HepG2 (cell line): ENCODE measurements around the gene AHNAK. TPM values are rescaled to one million over a fixed set of nuclear protein-coding genes. Genes with fewer than 3 reads are reported as not detected.

Experiments
- CBFB ChIP-seq: sonication (generic); formaldehyde crosslinking; IDR thresholded peaks from 2 replicates; pipeline ENCODE4 v1.4.0; 2020; ENCODE audit warnings: missing genetic modification reagents
- CENPX ChIP-seq: sonication (generic); formaldehyde crosslinking; IDR thresholded peaks from 2 replicates; pipeline ENCODE4 v1.9.0; 2021; ENCODE audit warnings: mild to moderate bottlenecking, missing genetic modification reagents, moderate library complexity
- DDIT3 ChIP-seq: sonication (generic); formaldehyde crosslinking; IDR thresholded peaks from 2 replicates; pipeline ENCODE4 v1.4.0; 2020; ENCODE audit warnings: mild to moderate bottlenecking, missing genetic modification reagents
- GPN1 ChIP-seq: sonication (generic); formaldehyde crosslinking; IDR thresholded peaks from 2 replicates; pipeline ENCODE4 v1.5.1; 2020; ENCODE audit warnings: missing genetic modification reagents, borderline replicate concordance
- IKZF5 ChIP-seq: IDR thresholded peaks from 2 replicates; pipeline ENCODE4 v1.6.1; 2018; ENCODE audit warnings: missing genetic modification reagents, mild to moderate bottlenecking, missing compliant biosample characterization
- MAFG ChIP-seq: sonication (generic); formaldehyde crosslinking; IDR thresholded peaks from 2 replicates; pipeline ENCODE4 v1.5.1; 2020; ENCODE audit warnings: mild to moderate bottlenecking, missing genetic modification reagents
- MIER3 ChIP-seq: IDR thresholded peaks from 2 replicates; pipeline ENCODE4 v1.6.1; 2016; ENCODE audit warnings: missing compliant biosample characterization, borderline replicate concordance
- MXI1 ChIP-seq: IDR thresholded peaks from 3 replicates; pipeline ENCODE4 v1.6.1; 2012; ENCODE audit warnings: low read depth, low read length, inconsistent platforms, borderline replicate concordance
- NFE2 ChIP-seq: sonication (generic); formaldehyde crosslinking; IDR thresholded peaks from 2 replicates; pipeline ENCODE4 v1.4.0; 2020; ENCODE audit warnings: missing genetic modification reagents
- POGK ChIP-seq: sonication (generic); formaldehyde crosslinking; conservative IDR thresholded peaks from 2 replicates; pipeline ENCODE4 v1.8.0; 2022; ENCODE audit warnings: mild to moderate bottlenecking, moderate library complexity, missing genetic modification reagents
- RFXAP ChIP-seq: sonication (generic); formaldehyde crosslinking; IDR thresholded peaks from 2 replicates; pipeline ENCODE4 v1.4.0; 2020; ENCODE audit warnings: missing genetic modification reagents, borderline replicate concordance
- SIN3A ChIP-seq: IDR thresholded peaks from 2 replicates; pipeline ENCODE4 v1.6.1; 2011; ENCODE audit warnings: low read depth, mild to moderate bottlenecking, control low read depth, low read length, borderline replicate concordance
- SMAD9 ChIP-seq: sonication (generic); formaldehyde crosslinking; IDR thresholded peaks from 2 replicates; pipeline ENCODE4 v1.5.1; 2020; ENCODE audit warnings: mild to moderate bottlenecking, missing genetic modification reagents
- SMARCE1 ChIP-seq: fragments of 450-650 bp; IDR thresholded peaks from 2 replicates; pipeline ENCODE4 v1.6.1; 2017; ENCODE audit warnings: borderline replicate concordance
- TAF15 ChIP-seq: fragments of 200-400 bp; formaldehyde crosslinking; IDR thresholded peaks from one replicate; pipeline ENCODE4 v1.6.1; 2018; ENCODE audit warnings: mild to moderate bottlenecking, low read depth, low read length; ENCODE audit not compliant: poor library complexity, severe bottlenecking
- ZBTB42 ChIP-seq: sonication (generic); formaldehyde crosslinking; IDR thresholded peaks from 2 replicates; pipeline ENCODE4 v1.5.0; 2020; ENCODE audit warnings: mild to moderate bottlenecking, missing genetic modification reagents
- ZFAT ChIP-seq: sonication (generic); formaldehyde crosslinking; conservative IDR thresholded peaks from 2 replicates; pipeline ENCODE4 v1.8.1; 2023; ENCODE audit warnings: missing genetic modification reagents, inconsistent platforms
- ZNF331 ChIP-seq: sonication (generic); formaldehyde crosslinking; IDR thresholded peaks from 2 replicates; pipeline ENCODE4 v1.4.0; 2020; ENCODE audit warnings: missing genetic modification reagents
- ZNF337 ChIP-seq: sonication (generic); formaldehyde crosslinking; IDR thresholded peaks from 2 replicates; pipeline ENCODE4 v1.5.1; 2020; ENCODE audit warnings: missing genetic modification reagents, low read depth, mild to moderate bottlenecking, borderline replicate concordance
- ZNF512 ChIP-seq: sonication (generic); formaldehyde crosslinking; IDR thresholded peaks from 2 replicates; pipeline ENCODE4 v1.4.0; 2020; ENCODE audit warnings: mild to moderate bottlenecking, missing genetic modification reagents
- ZNF558 ChIP-seq: sonication (generic); formaldehyde crosslinking; IDR thresholded peaks from 2 replicates; pipeline ENCODE4 v1.9.0; 2022; ENCODE audit warnings: mild to moderate bottlenecking, missing genetic modification reagents, borderline replicate concordance
- ZNF678 ChIP-seq: sonication (generic); formaldehyde crosslinking; IDR thresholded peaks from 2 replicates; pipeline ENCODE4 v1.4.0; 2020; ENCODE audit warnings: mild to moderate bottlenecking, missing genetic modification reagents
- ZNF704 ChIP-seq: sonication (generic); formaldehyde crosslinking; IDR thresholded peaks from 2 replicates; pipeline ENCODE4 v1.8.1; 2023; ENCODE audit warnings: mild to moderate bottlenecking, inconsistent platforms, moderate library complexity, missing genetic modification reagents, borderline replicate concordance
- ZZZ3 ChIP-seq: sonication (generic); formaldehyde crosslinking; IDR thresholded peaks from 2 replicates; pipeline ENCODE4 v1.4.0; 2020; ENCODE audit warnings: missing genetic modification reagents, mild to moderate bottlenecking, borderline replicate concordance
- polyA plus RNA-seq, 8 experiments: library from polyadenylated mRNA; depleted of rRNA in 3 of 8; stranded (reverse) in 7 of 8; unstranded in 1 of 8; fragments of >200 nt; fragmentation: Illumina TruSeq in 4 of 8; extraction: Trizol in 4 of 8; gene quantifications; 2 replicates each; pipeline versions ENCODE4 v1.2.1 to v1.2.3, GENCODE V29; 2011 to 2016; ENCODE audit warnings: low read depth in 4 of 8, missing spikeins in 1 of 8, mixed read lengths in 1 of 8; ENCODE audit not compliant: insufficient read depth in 1 of 8
- total RNA-seq, 5 experiments: library from RNA; depleted of rRNA; stranded (reverse); fragments of >200 nt; fragmentation: Illumina TruSeq; extraction: Trizol; gene quantifications; 2 replicates each; pipeline ENCODE4 v1.2.3, GENCODE V29; 2016; ENCODE audit warnings: low read depth in 1 of 5

The AHNAK gene
- total and polyA plus RNA-seq, 2 of the 13 experiments (the other 11 are each of a cell fraction or from before 2014, with no cell fraction given): 23.4 to 25.0 TPM

- no peak for TF ChIP-seq ZNF678 (CRISPR knock-in tag)
- TF ChIP-seq ZNF704 (CRISPR knock-in tag): peak; percentile 20; the same call in 1 of the 2 replicates
- TF ChIP-seq NFE2 (CRISPR knock-in tag): no peak
- TF ChIP-seq TAF15: peak; percentile 41
- no peak for TF ChIP-seq CENPX (CRISPR knock-in tag)
- peak; percentile 35; the same call in 1 of the 2 replicates for TF ChIP-seq ZZZ3 (CRISPR knock-in tag)
- TF ChIP-seq SIN3A: 0 out of 2 replicates have a peak, but pooled peaks have one; percentile 46
- TF ChIP-seq MAFG (CRISPR knock-in tag): no peak
- TF ChIP-seq ZNF337 (CRISPR knock-in tag): peak; percentile 72; the same call in 1 of the 2 replicates
- peak; percentile 55; the same call in 1 of the 3 replicates for TF ChIP-seq MXI1
- peak; percentile 29; the same call in 1 of the 2 replicates for TF ChIP-seq IKZF5
- TF ChIP-seq CBFB (CRISPR knock-in tag): no peak; the same call in 1 of the 2 replicates
- TF ChIP-seq ZNF331: no peak
- TF ChIP-seq RFXAP (CRISPR knock-in tag): peak; percentile 16; the same call in 1 of the 2 replicates
- no peak for TF ChIP-seq DDIT3 (CRISPR knock-in tag)
- TF ChIP-seq MIER3 (CRISPR knock-in tag): no peak; the same call in 1 of the 2 replicates
- no peak for TF ChIP-seq ZFAT
- TF ChIP-seq POGK (CRISPR knock-in tag): peak; percentile 92
- no peak for TF ChIP-seq SMAD9 (CRISPR knock-in tag)
- TF ChIP-seq SMARCE1: no peak
- no peak for TF ChIP-seq GPN1 (CRISPR knock-in tag)
- peak; percentile 53; the same call in 1 of the 2 replicates for TF ChIP-seq ZBTB42 (CRISPR knock-in tag)
- TF ChIP-seq ZNF558 (CRISPR knock-in tag): no peak
- TF ChIP-seq ZNF512 (CRISPR knock-in tag): no peak
Measured at GRCh38 chr11:62545437-62546243, 966 bp downstream of the AHNAK start (continued).
